ENCODE results near the gene APBA1.
"Not testable (repeated sequence)": the region's sequence is repeated elsewhere in the genome, so short reads cannot be mapped to it uniquely, and the experiment has no call there.

Gene APBA1

GRCh38 chr9:69602773-69603172 lies 69.4 kb downstream of the APBA1 start:
- TF ChIP-seq SPI1 (IDR thresholded peaks at IDR 0.05; ENCODE audit: low read depth, low read length) (no peak), PAX5 (IDR thresholded peaks at IDR 0.05; ENCODE audit: insufficient read depth, low read length, severe bottlenecking) (no peak), POLR2AphosphoS5 (IDR thresholded peaks at IDR 0.05; ENCODE audit: low read depth, low read length) (no peak), TAF1 (IDR thresholded peaks at IDR 0.05; ENCODE audit: low read depth, low read length) (no peak), POLR2A (IDR thresholded peaks at IDR 0.05; ENCODE audit: low read depth, low read length) (no peak), POU2F2 (IDR thresholded peaks at IDR 0.05; ENCODE audit: low read depth, low read length) (no peak)
- DNase-seq (ENCODE audit: insufficient read length, low spot score), result no peak
- FAIRE-seq, result no peak

- no peak for TF ChIP-seq SPI1 (IDR thresholded peaks at IDR 0.05; ENCODE audit: low read depth, low read length)
- no peak for TF ChIP-seq POLR2A (IDR thresholded peaks at IDR 0.05; ENCODE audit: low read depth, low read length)
- no peak for TF ChIP-seq POLR2AphosphoS5 (IDR thresholded peaks at IDR 0.05; ENCODE audit: low read depth, low read length)
- no peak for TF ChIP-seq TAF1 (IDR thresholded peaks at IDR 0.05; ENCODE audit: low read depth, low read length)
- no peak for TF ChIP-seq PAX5 (IDR thresholded peaks at IDR 0.05; ENCODE audit: insufficient read depth, low read length, severe bottlenecking)
- TF ChIP-seq POU2F2 (IDR thresholded peaks at IDR 0.05; ENCODE audit: low read depth, low read length), result no peak
- DNase-seq (ENCODE audit: insufficient read length, low spot score) (no peak), FAIRE-seq (no peak)
Observed at GRCh38 chr9:69601698-69602097, 70.5 kb downstream of the APBA1 start.

- no peak for TF ChIP-seq POLR2A (IDR thresholded peaks at IDR 0.05; ENCODE audit: low read depth, low read length)
- no peak for TF ChIP-seq POU2F2 (IDR thresholded peaks at IDR 0.05; ENCODE audit: low read depth, low read length)
- TF ChIP-seq TAF1 (IDR thresholded peaks at IDR 0.05; ENCODE audit: low read depth, low read length), result no peak
- no peak for TF ChIP-seq SPI1 (IDR thresholded peaks at IDR 0.05; ENCODE audit: low read depth, low read length)
- DNase-seq (ENCODE audit: insufficient read length, low spot score), result no peak
- FAIRE-seq, result no peak
Observed at GRCh38 chr9:69600314-69601047, 71.7 kb downstream of the APBA1 start.

GRCh38 chr9:69599232-69599971 lies 72.8 kb downstream of the APBA1 start:
- no peak for TF ChIP-seq POLR2A (IDR thresholded peaks at IDR 0.05; ENCODE audit: low read depth, low read length)
- no peak for TF ChIP-seq POLR2AphosphoS5 (IDR thresholded peaks at IDR 0.05; ENCODE audit: low read depth, low read length)
- no peak for TF ChIP-seq SPI1 (IDR thresholded peaks at IDR 0.05; ENCODE audit: low read depth, low read length)
- no peak for TF ChIP-seq PAX5 (IDR thresholded peaks at IDR 0.05; ENCODE audit: insufficient read depth, low read length, severe bottlenecking)
- no peak for TF ChIP-seq TAF1 (IDR thresholded peaks at IDR 0.05; ENCODE audit: low read depth, low read length)
- TF ChIP-seq POU2F2 (IDR thresholded peaks at IDR 0.05; ENCODE audit: low read depth, low read length), result no peak
- DNase-seq (ENCODE audit: insufficient read length, low spot score), result no peak
- no peak for FAIRE-seq

GRCh38 chr9:69596906-69597305 lies 75.3 kb downstream of the APBA1 start:
- FAIRE-seq; DNase-seq (ENCODE audit: insufficient read length, low spot score): not testable (repeated sequence)

- FAIRE-seq (no peak), DNase-seq (ENCODE audit: insufficient read length, low spot score) (no peak)
- no peak for TF ChIP-seq POU2F2 (IDR thresholded peaks at IDR 0.05; ENCODE audit: low read depth, low read length)
- TF ChIP-seq SPI1 (IDR thresholded peaks at IDR 0.05; ENCODE audit: low read depth, low read length), result no peak
- TF ChIP-seq TAF1 (IDR thresholded peaks at IDR 0.05; ENCODE audit: low read depth, low read length), result no peak
- TF ChIP-seq PAX5 (IDR thresholded peaks at IDR 0.05; ENCODE audit: insufficient read depth, low read length, severe bottlenecking), result no peak
- no peak for TF ChIP-seq POLR2AphosphoS5 (IDR thresholded peaks at IDR 0.05; ENCODE audit: low read depth, low read length)
- TF ChIP-seq POLR2A (IDR thresholded peaks at IDR 0.05; ENCODE audit: low read depth, low read length), result no peak
Observed at GRCh38 chr9:69594180-69594579, 78.0 kb downstream of the APBA1 start.

GRCh38 chr9:69593756-69594155 lies 78.4 kb downstream of the APBA1 start:
- FAIRE-seq (no peak), DNase-seq (ENCODE audit: insufficient read length, low spot score) (no peak)
- TF ChIP-seq POLR2A (IDR thresholded peaks at IDR 0.05; ENCODE audit: low read depth, low read length) (no peak), POLR2AphosphoS5 (IDR thresholded peaks at IDR 0.05; ENCODE audit: low read depth, low read length) (no peak), POU2F2 (IDR thresholded peaks at IDR 0.05; ENCODE audit: low read depth, low read length) (no peak), TAF1 (IDR thresholded peaks at IDR 0.05; ENCODE audit: low read depth, low read length) (no peak), PAX5 (IDR thresholded peaks at IDR 0.05; ENCODE audit: insufficient read depth, low read length, severe bottlenecking) (no peak), SPI1 (IDR thresholded peaks at IDR 0.05; ENCODE audit: low read depth, low read length) (no peak)

GRCh38 chr9:69593301-69593700 lies 78.9 kb downstream of the APBA1 start:
- DNase-seq (ENCODE audit: insufficient read length, low spot score) (no peak), FAIRE-seq (no peak)
- no peak for TF ChIP-seq TAF1 (IDR thresholded peaks at IDR 0.05; ENCODE audit: low read depth, low read length)
- no peak for TF ChIP-seq PAX5 (IDR thresholded peaks at IDR 0.05; ENCODE audit: insufficient read depth, low read length, severe bottlenecking)
- no peak for TF ChIP-seq POLR2AphosphoS5 (IDR thresholded peaks at IDR 0.05; ENCODE audit: low read depth, low read length)
- TF ChIP-seq POLR2A (IDR thresholded peaks at IDR 0.05; ENCODE audit: low read depth, low read length), result no peak
- no peak for TF ChIP-seq POU2F2 (IDR thresholded peaks at IDR 0.05; ENCODE audit: low read depth, low read length)
- no peak for TF ChIP-seq SPI1 (IDR thresholded peaks at IDR 0.05; ENCODE audit: low read depth, low read length)

GRCh38 chr9:69590266-69590665 lies 81.9 kb downstream of the APBA1 start:
- FAIRE-seq, result no peak
- no peak for DNase-seq (ENCODE audit: insufficient read length, low spot score)
- TF ChIP-seq SPI1 (IDR thresholded peaks at IDR 0.05; ENCODE audit: low read depth, low read length), result no peak
- TF ChIP-seq POU2F2 (IDR thresholded peaks at IDR 0.05; ENCODE audit: low read depth, low read length), result no peak
- TF ChIP-seq POLR2A (IDR thresholded peaks at IDR 0.05; ENCODE audit: low read depth, low read length), result no peak

- DNase-seq (ENCODE audit: insufficient read length, low spot score), result no peak
- no peak for FAIRE-seq
- no peak for TF ChIP-seq PAX5 (IDR thresholded peaks at IDR 0.05; ENCODE audit: insufficient read depth, low read length, severe bottlenecking)
- TF ChIP-seq POLR2AphosphoS5 (IDR thresholded peaks at IDR 0.05; ENCODE audit: low read depth, low read length), result no peak
- TF ChIP-seq POLR2A (IDR thresholded peaks at IDR 0.05; ENCODE audit: low read depth, low read length), result no peak
- TF ChIP-seq SPI1 (IDR thresholded peaks at IDR 0.05; ENCODE audit: low read depth, low read length), result no peak
- no peak for TF ChIP-seq TAF1 (IDR thresholded peaks at IDR 0.05; ENCODE audit: low read depth, low read length)
- no peak for TF ChIP-seq POU2F2 (IDR thresholded peaks at IDR 0.05; ENCODE audit: low read depth, low read length)
Observed at GRCh38 chr9:69589156-69589555, 83.0 kb downstream of the APBA1 start.
